Uterus (tissue), 4 donors: ENCODE results near the gene PSKH1. TPM values are rescaled to one million over a fixed set of nuclear protein-coding genes. Genes with fewer than 3 reads are reported as not detected.

Experiments used
- DNase-seq, 2 donors: peaks; one replicate each; pipeline ENCODE4 v3.0.0-alpha.2; 2019 to 2020
- H3K27ac ChIP-seq, 2 donors: fragments of 200-600 bp; sonication (generic); 1 replicate in 1 of 2; 2 replicates in 1 of 2; pipeline ENCODE4 v1.5.1; 2016 to 2018
- H3K27me3 ChIP-seq, 2 donors: fragments of 200-600 bp; sonication (generic); one replicate each; pipeline ENCODE4 v1.5.1; 2018 to 2019; ENCODE audit warnings: control low read depth in 1 of 2
- H3K36me3 ChIP-seq, 2 donors: fragments of 200-600 bp; sonication (generic); one replicate each; pipeline ENCODE4 v1.5.1; 2019; ENCODE audit warnings: control low read depth in 1 of 2
- H3K4me1 ChIP-seq, 2 donors: fragments of 200-600 bp; sonication (generic); one replicate each; pipeline ENCODE4 v1.5.1; 2018 to 2019; ENCODE audit warnings: control low read depth in 1 of 2
- H3K4me3 ChIP-seq, 2 donors: fragments of 200-600 bp; sonication (generic); 1 replicate in 1 of 2; 2 replicates in 1 of 2; pipeline ENCODE4 v1.5.1; 2018 to 2019; ENCODE audit warnings: mild to moderate bottlenecking in 1 of 2
- H3K9me3 ChIP-seq, 2 donors: fragments of 200-600 bp; sonication (generic); one replicate each; pipeline ENCODE4 v1.5.1; 2019; ENCODE audit warnings: control low read depth in 1 of 2
- CTCF ChIP-seq, 4 experiments: fragments of 200-600 bp in 2 of 4; fragments of 450-650 bp in 2 of 4; sonication (generic) in 2 of 4; IDR thresholded peaks; one replicate each; pipeline ENCODE4 v1.5.1; 2016 to 2019; ENCODE audit warnings: antibody characterized with exemption in 4 of 4, mild to moderate bottlenecking in 2 of 4, moderate library complexity in 1 of 4
- POLR2A ChIP-seq, 2 donors: fragments of 450-650 bp; IDR thresholded peaks; one replicate each; pipeline ENCODE4 v1.6.1; 2016; ENCODE audit warnings: antibody characterized with exemption in 2 of 2, mild to moderate bottlenecking in 1 of 2, moderate library complexity in 1 of 2
- intact Hi-C: fragments of 100-400 bp; cut with DNase I; formaldehyde crosslinking; loops from one replicate; pipeline ENCODE4 v1.15.1; 2023; ENCODE audit warnings: low total_unique reads
- total RNA-seq, 4 donors: library from RNA; depleted of rRNA in 3 of 4; stranded (reverse); fragments of >200 nt in 3 of 4; gene quantifications; one replicate each; pipeline versions ENCODE4 v1.1.0 to v1.2.4, GENCODE V29; 2014 to 2023
- donor health status: DM: yes; HTN: yes; CAD: no.

Gene PSKH1
- total RNA-seq, 4 donors from 2014 or later = 3.1 to 34.3 (median 24.5) TPM

- no peaks in the 10 kb centered on the region for H3K36me3 ChIP-seq
- H3K27me3 ChIP-seq = no peaks in the 10 kb centered on the region
- no peaks in the 10 kb centered on the region for H3K4me1 ChIP-seq
- intact Hi-C loops = no loop called here
- TF ChIP-seq CTCF (IDR thresholded peaks at IDR 0.05) (no peak), POLR2A (IDR thresholded peaks at IDR 0.05) (no peak)
- H3K4me3 ChIP-seq = no peak overlapping the region
- DNase-seq = no peak
- H3K9me3 ChIP-seq = no peaks in the 10 kb centered on the region
- H3K27ac ChIP-seq = no peak overlapping the region
Observed at GRCh38 chr16:67915831-67916723, 23.0 kb downstream of the PSKH1 start.

- H3K4me3 ChIP-seq = no peak overlapping the region
- H3K9me3 ChIP-seq = no peaks in the 10 kb centered on the region
- DNase-seq = no peak
- H3K36me3 ChIP-seq = no peaks in the 10 kb centered on the region
- H3K27ac ChIP-seq = peak overlapping the region in 1 of 2 donors; percentile 18
- H3K27me3 ChIP-seq = no peaks in the 10 kb centered on the region
- TF ChIP-seq POLR2A (IDR thresholded peaks at IDR 0.05) (no peak), CTCF (IDR thresholded peaks at IDR 0.05) (no peak)
- intact Hi-C loops = no loop called here
- no peaks in the 10 kb centered on the region for H3K4me1 ChIP-seq
Observed at GRCh38 chr16:67917140-67917851, 24.2 kb downstream of the PSKH1 start.

- Histone ChIP-seq H3K4me3 (no peak overlapping the region), H3K27me3 (no peaks in the 10 kb centered on the region), H3K4me1 (no peaks in the 10 kb centered on the region), H3K27ac (peak overlapping the region in 1 of 2 donors; percentile 18), H3K36me3 (no peaks in the 10 kb centered on the region), H3K9me3 (no peaks in the 10 kb centered on the region)
- intact Hi-C loops = no loop called here
- DNase-seq = no peak
- TF ChIP-seq CTCF (IDR thresholded peaks at IDR 0.05) (no peak), POLR2A (IDR thresholded peaks at IDR 0.05) (no peak)
Observed at GRCh38 chr16:67917852-67918236, 24.8 kb downstream of the PSKH1 start.

GRCh38 chr16:67919622-67920221, 26.7 kb downstream of the PSKH1 start:
- Histone ChIP-seq H3K27ac (no peak overlapping the region), H3K27me3 (no peaks in the 10 kb centered on the region), H3K9me3 (no peaks in the 10 kb centered on the region), H3K4me1 (no peaks in the 10 kb centered on the region), H3K36me3 (no peaks in the 10 kb centered on the region), H3K4me3 (no peak overlapping the region)
- intact Hi-C loops = loop anchor here (10.0 kb wide), 1 partner anchor 105 kb away; no protein-coding TSS in a partner anchor
- no peak for DNase-seq
- no peak for TF ChIP-seq CTCF (IDR thresholded peaks at IDR 0.05)
- no peak for TF ChIP-seq POLR2A (IDR thresholded peaks at IDR 0.05)
